Stimulated activated CD8-positive, alpha-beta memory T cell treated with anti-CD3 and anti-CD28 coated beads, Interleukin-15, amount 100 ng/mL, for 1 hour (primary cell): ENCODE results near the gene SPRR1A.
"Not testable (repeated sequence)": the region's sequence is repeated elsewhere in the genome, so short reads cannot be mapped to it uniquely, and the experiment has no call there.

Experiments used
- DNase-seq: peaks from one replicate; pipeline ENCODE4 v3.0.0-alpha.2; 2020; ENCODE audit warnings: low read depth

The SPRR1A gene

GRCh38 chr1:152972196-152972886 lies 11.5 kb upstream of the SPRR1A start:
- DNase-seq, result no peak

- no peak for DNase-seq
Observed at GRCh38 chr1:152976688-152977087, 7.2 kb upstream of the SPRR1A start.

GRCh38 chr1:152977614-152978013 lies 6.3 kb upstream of the SPRR1A start:
- no peak for DNase-seq

GRCh38 chr1:152980676-152981075 lies 3.2 kb upstream of the SPRR1A start:
- DNase-seq, result no peak

GRCh38 chr1:152981146-152981871 lies 2.6 kb upstream of the SPRR1A start:
- no peak for DNase-seq

- no peak for DNase-seq
Observed at GRCh38 chr1:152982076-152982475, 1.8 kb upstream of the SPRR1A start.

- DNase-seq, result no peak
Observed at GRCh38 chr1:152983234-152983633, 647 bp upstream of the SPRR1A start.

- no peak for DNase-seq
Observed at GRCh38 chr1:152986578-152986977, 2.7 kb downstream of the SPRR1A start.

- DNase-seq, result no peak
Observed at GRCh38 chr1:152993186-152993585, 9.3 kb downstream of the SPRR1A start.

GRCh38 chr1:152995842-152996241 lies 12.0 kb downstream of the SPRR1A start:
- no peak for DNase-seq

- no peak for DNase-seq
Observed at GRCh38 chr1:152996633-152997400, 12.9 kb downstream of the SPRR1A start.

- no peak for DNase-seq
Observed at GRCh38 chr1:152997901-152998300, 14.0 kb downstream of the SPRR1A start.

GRCh38 chr1:152998476-152998875 lies 14.6 kb downstream of the SPRR1A start:
- DNase-seq, result no peak

GRCh38 chr1:152999818-153000217 lies 15.9 kb downstream of the SPRR1A start:
- no peak for DNase-seq

GRCh38 chr1:153000294-153000693 lies 16.4 kb downstream of the SPRR1A start:
- no peak for DNase-seq

GRCh38 chr1:153001382-153001781 lies 17.5 kb downstream of the SPRR1A start, which contains the start of gene SPRR3:
Gene SPRR3, plus strand, starts transcription at chr1:153001749. Its CDS starts 1,272 bp downstream, at chr1:153003021.
- no peak for DNase-seq

GRCh38 chr1:153011235-153011758 lies 27.4 kb downstream of the SPRR1A start:
- not testable (repeated sequence) for DNase-seq

GRCh38 chr1:153021829-153022228 lies 37.9 kb downstream of the SPRR1A start:
- not testable (repeated sequence) for DNase-seq

- DNase-seq, result not testable (repeated sequence)
Observed at GRCh38 chr1:153022340-153022739, 38.5 kb downstream of the SPRR1A start.

- no peak for DNase-seq
Observed at GRCh38 chr1:153023109-153023508, 39.2 kb downstream of the SPRR1A start.

GRCh38 chr1:153024413-153024812 lies 40.5 kb downstream of the SPRR1A start:
- DNase-seq, result no peak

GRCh38 chr1:153025797-153026196 lies 41.9 kb downstream of the SPRR1A start:
- no peak for DNase-seq
